HG03460 (cell line): ENCODE data around the gene HOXB3.

Experiments used
- ATAC-seq: cut with Tn5 transposase; IDR thresholded peaks from one replicate; pipeline ENCODE4 v1.9.1; 2021; ENCODE audit not compliant: unreplicated experiment

HOXB3 gene

DNA sequence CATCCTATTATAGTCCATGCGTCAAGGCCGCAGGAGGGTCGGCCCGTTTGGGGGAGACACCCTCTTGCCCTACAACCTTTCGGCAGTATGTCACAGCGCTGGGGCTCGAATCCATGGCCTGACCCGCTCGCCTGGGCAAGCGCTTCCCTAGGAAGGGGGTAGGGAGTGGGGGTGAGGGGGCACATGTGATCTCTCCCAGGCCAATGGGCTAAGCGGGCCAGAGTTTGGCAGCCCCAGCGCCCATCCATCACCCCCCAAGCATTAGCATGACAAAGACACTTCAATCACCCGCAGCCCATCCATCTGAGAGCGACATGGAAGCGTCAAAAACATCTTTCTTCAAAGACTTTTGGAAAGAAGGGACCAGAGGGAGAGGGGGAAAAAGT lies 59.2 kb downstream of the HOXB3 start, which contains the start of gene HOXB1:
HOXB1 (minus strand) TSS at position 125 of the 386 bp plus-strand sequence; CDS start at position 18, 107 bp downstream.
- no peak for ATAC-seq

DNA sequence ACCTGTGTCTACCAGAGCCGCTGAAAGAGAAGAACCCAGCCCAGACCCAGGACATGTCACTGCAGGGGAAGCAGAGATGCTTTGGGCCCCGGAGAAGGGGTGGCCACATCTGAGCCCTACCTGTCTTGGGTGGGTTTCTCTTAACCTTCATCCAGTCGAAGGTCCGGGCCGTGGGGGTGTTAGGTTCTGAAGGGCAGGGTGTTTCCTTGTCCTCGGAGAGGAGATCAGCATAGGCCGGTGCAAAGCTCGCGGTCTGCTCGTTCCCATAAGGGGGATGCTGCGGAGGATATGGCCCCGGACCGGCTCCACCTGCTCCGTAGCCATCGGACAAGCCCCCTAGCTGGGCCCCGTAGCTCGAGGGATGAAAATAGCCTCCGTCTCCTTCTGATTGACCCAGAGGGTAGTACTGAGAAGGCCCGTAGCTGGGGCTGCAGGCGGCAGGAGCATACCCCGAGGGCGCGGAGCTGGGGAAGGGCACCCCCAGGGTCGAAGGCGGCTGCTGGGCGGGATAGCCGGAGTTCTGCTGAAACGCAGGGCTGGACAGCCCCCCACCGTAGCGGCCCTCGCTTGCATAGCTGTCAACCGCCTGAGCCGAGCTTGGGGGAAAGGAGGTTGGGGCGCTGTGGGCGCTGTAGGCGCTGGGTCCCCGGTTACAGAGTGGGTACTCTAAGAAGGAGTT lies 59.7 kb downstream of the HOXB3 start:
- no peak for ATAC-seq

DNA sequence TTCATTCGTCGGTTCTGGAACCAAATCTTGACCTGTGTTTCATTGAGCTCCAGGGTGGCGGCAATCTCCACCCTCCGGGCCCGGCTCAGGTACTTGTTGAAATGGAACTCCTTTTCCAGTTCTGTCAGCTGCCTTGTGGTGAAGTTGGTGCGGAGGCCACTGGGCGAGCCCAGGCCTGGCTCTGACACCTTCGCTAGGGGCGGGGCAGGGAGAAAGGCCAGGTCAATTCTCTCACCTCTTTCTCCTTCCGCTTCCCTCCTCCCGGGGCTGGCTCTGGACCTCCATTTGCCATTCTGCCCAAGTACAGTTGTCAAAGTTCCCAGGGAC lies 60.4 kb downstream of the HOXB3 start:
- no peak for ATAC-seq

DNA sequence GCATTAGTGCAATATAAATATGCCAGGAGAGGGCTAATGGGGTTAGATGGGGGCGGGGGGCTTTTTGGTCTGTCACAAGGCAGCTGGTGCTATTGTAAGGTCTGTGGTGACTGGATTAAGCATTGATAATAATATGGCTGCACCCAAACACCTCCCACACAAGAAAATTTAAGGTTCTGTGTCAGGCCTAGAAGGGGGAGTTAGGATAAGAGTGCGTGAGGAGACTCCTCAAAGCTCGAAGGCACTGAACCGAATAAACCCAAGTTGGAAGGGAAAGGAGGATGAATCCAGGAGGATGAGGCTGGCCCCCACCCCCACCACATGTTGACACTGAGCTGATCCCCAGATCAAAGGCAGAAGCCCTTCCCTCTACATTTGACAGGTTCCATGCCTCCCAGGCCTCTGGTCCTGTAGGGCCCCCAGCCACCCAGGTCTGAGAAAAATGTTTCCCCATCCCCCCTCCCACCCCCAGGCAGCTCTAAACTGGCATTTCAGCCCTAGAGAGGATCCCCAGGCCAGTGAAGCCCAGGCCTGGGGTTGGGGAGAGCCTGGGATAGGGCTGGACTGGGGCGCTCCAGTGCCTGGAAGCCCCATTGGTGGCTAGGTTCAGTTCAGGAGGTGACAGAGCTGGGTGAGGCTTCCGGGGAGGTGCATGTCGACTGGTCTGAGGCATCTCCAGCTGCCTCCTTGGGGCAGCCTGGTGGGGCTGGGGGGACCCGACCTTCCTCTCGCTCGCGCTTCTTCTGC lies 60.9 kb downstream of the HOXB3 start:
- no peak for ATAC-seq

DNA sequence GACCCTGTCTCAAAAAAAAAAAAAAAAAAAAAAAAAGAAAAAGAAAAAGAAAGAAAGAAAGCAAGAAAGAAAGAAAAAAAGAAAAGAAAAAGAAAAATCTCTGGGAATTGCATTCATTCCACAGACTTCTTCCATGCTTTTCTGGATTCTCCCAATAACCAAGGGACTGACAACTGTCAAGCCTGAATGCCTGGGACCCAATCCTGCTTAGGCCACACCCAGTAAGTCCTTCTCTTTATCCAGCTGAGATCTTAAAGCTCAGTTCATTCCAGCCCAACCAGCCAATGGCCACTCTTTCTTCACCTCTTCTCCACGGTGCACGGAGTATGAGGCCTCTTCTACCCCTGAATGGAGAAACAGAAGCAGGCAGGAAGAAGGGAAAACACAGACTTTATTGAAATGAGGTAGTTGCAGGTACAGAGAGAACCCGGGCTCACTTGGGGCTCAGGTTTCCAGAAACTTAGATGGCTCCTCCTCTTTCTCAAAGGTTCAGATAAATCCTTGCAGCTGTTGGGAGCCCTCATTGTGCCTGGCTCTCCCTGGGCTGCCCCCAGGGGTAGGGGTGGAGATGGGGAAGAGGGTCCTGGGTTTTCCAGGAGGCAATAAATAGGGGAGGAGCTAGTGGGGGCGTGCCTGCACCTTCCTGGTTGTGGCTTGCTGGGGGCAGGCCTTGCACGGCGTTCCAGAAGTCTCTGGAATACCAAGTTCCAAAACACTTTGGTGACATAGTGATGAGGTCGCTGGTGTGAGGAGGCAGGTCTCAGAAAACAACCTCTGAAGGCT lies 61.7 kb downstream of the HOXB3 start:
- ATAC-seq: no peak

DNA sequence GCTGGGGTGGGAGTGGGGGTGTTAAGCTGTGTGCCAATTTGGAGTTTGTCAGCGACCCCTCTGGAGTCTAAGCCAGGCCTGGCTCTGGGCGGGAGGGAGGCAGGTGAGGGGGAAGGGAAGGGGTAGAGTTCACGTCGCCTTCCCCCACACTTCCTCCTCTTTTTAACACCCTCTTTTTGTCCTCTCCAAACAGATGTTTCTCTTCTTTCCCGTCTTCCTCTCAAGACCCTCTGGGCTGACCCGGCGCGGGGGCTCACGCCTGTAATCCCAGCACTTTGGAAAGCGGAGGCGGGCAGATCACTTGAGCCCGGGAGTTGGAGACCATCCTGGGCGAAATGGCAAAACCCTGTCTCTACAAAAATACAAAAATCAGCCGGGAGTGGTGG lies 62.5 kb downstream of the HOXB3 start:
- no peak for ATAC-seq

DNA sequence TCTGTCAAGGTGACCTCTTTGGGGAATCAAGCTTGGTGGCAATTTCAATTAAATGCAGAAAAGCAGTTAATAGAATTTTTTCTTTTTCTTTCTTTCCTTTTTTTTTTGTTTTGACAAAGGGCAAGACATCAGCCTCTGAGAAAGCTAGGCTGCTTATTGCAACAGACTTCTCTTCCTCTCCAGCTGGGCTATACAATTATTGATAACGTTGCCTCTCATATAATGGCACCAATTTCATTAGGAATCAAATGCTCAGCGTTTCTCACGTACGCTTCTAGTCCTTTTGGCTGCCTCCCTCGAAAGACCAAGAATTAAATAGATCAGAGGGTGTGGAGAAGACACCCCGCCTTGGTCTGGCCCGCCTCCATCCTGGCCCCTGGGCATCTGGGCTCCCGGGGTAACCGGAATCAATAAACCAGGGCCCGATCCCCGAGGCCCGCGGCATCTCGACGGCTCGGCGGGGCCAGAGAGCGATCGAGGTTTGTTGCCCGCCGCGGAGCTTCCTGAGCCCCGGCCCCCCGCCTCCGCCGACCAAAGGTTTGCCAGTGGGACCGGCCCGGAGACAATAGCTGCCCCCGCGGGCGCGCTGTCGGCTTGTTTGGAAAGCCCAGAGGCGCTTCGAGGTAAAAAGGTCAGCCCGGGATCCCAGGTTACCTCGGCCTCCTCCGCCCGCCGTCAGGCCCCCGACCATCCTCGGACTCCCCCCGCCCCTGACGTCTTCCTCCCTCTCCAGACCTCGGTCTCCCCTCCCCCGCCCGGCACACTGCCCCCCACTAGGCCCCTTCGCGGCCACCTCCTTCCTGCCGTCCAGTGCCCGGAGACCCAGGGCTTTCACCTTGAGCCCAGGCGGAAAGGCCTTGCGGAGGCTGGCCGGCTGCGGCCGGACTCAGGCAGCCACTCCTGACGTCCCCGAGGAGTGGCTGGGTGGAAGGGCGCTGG lies 63.2 kb downstream of the HOXB3 start:
- no peak for ATAC-seq

DNA sequence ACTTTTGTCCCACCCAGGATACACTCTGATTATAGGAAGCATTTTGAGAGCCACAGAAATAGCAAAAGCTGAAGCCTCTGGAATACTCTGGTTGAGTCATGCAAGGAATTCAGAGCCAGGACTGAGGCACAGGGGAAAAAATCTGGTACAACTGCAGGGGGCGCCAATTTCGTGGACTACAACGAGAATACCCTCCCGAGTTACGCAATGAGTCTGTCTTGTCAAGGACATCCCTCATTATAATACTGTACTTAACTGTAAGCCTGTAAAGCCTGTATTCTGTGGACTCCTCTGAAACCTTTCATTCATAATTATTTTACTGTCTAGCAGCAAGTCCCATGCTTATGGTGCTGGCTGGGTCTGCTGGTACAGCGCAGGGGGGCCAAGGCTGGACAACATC lies 67.0 kb downstream of the HOXB3 start:
- no peak for ATAC-seq

DNA sequence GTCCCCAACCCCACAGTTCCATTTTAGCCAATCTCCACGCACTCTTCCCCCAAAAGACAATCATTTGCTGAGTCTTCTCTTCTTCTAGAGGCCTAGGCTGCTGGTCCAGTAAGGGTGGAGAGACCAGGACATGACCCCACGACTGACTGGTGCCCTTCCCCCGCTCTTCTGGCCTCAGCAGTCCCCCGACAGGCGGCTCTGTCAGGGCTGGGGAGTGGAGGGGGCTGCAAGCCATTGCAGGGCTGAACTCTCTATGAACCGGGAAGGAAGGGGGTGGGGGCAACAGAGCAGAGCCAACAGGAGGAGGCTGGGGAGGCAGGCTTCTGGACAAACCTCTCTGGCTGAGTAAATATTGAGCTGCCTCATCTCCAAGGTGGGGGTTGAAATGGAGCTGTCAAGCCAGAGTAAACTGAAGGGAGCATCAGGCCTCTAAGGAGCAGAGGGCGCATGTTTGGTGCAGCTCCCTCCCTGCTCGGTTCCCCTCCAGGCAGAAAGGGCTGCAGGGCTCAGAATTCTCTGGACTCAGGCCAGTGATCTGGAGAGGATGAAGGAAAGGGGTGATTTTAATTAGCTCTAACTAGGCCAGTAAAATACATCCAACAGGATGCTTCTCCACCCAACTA lies 67.9 kb downstream of the HOXB3 start:
- no peak for ATAC-seq

DNA sequence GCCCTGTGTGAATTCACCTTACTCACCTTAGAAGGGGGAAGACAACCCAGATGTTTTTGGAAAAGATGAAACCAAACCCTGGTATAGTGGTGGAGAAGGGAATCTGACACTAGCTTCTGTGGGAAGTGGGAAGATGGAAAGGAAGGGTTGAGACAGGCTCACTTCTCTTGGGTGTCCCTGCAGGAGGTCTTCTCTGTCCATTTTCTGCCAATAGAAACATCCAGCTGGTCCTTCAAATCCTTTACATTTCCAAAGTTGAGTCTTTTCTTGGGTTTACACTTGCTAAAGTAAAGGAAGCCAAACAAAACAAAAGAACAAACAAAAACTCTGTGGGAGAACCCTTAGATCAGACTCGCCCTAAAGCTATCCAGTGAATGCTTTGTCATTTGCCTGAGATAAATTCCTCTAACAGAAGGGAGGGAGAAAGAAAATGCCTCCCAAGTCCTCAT lies 69.4 kb downstream of the HOXB3 start:
- ATAC-seq: no peak

DNA sequence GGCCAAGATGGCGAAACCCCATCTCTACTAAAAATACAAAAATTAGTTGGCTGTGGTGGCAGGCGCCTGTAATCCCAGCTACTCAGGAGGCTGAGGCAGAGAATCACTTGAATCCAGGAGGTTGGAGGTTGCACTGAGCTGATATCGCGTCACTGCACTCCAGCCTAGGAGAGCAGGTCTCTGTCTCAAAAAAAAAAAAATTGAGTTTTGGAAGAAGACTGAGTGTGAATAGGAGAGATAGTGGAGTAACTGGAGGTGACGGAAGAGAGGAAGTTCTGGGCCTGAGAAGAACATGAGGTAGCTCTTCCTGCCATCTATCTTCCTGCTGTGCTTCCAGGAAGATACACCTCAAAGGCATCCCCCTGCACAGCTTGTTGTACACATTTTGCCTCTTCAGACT lies 70.6 kb downstream of the HOXB3 start:
- ATAC-seq: no peak

DNA sequence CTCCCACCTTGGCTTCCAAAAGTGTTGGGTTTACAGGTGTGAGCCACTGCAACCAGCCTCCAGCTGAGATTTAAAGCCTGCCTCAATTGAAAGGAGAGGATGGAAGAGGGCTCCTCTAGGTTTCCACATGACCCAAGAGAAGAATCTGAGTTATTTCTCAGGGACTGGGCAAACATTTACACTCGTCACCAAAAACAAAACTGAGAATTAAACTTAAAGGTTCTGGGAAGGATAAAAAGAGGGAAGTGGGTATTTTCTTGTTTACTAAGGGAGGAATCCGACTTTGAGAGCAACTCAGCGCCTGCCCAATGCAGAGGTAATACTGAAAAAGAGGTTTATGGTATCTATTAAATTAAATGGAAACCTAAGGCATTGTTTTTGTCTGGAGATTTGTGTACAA lies 72.6 kb downstream of the HOXB3 start:
- ATAC-seq: no peak

DNA sequence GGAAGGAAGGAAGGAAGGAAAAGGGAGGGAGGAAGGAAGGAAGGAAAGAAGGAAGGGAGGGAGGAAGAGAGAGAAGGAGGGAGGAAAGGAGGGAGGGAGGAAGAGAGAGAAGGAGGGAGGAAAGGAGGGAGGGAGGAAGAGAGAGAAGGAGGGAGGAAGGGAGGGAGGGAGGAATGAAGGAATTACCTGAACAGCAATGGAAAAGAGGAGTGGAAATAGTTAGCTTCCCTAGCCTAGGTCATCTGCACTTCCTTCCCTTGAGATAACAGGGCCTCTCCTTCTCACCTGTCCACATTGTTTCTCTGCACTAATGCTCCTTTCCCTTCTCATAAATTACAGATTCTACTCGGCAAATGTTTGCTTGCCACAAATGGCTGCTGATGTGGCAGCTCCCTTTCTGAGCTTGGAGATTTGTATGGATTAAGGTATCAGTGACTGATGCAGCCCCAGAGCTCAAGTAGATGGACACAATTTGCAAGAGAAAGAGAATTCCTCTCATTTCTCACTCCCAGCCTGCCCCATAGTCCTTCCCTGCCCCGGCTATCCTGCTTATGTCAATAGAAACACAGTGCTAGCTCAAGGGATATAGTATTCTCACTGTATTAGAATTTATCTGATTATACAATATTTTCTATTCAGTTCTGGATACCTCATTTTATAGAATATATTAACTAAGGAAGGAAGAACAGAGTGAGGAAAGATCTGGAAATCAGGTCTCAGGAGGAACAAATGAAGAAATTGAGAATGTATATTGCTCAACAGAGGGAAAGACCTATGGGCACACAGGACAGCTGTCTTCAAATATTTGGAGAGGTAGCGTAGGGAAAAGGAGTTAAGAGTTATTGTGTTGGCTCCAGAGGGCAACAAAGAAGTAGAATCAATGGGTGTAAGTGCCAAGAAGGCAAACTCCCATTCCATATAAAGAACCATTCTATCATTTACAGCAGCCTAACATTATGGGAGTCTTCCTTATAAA lies 73.8 kb downstream of the HOXB3 start:
- ATAC-seq: no peak

DNA sequence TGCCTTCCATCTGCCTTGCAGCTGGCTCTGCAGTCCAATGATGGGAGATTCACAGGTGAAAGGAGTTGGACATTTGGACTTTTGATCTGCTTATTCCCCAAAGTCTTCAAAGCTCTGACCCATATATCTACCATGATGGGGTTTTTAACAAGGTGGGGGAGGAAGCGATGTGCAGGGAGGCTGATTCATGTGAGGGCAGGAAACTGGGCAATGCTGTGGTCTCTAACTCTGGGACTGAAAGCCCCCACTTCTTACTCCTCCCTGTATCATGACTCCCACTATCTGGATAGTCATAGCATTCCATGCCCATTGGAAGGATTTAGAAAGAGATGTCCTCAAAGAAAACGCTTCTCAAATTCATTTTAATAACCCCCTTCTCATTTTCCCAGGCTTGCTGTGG lies 75.6 kb downstream of the HOXB3 start:
- ATAC-seq: no peak

DNA sequence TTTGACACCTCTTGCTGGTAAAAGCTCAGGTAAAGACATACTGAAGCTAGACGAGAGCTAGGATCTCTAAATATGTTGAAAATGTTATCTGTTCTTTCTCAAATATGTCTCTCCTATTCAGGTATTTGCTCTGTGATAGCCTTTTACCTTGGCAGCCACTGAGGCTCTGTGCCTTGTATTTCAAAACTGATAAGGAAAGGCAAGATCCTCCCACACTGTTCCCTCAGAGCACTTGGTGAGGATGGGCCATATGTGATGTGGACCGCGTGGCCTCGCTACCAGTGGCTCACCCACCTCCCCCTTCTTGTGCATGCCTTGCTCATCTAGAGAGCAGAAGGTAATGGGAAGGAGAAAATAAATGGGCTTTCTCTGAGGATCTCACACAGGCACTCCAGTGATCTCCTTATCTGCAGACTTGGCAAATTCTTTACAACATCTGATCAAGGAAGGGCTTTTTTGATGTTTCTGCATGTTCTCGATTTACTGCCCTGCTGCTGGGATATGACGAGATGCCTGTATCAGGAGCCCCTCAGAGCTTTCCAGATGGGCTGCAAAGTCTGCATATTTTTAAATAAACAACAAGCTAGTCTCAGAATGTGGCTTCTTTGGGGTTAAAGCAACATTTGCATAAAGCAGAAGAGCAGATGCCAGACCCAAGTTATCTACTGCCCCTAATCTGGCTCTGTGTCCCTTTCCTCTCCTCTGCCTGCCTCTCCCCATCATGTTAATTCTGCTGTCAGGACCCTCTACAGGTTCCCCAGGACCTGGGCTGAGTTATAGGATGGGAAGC lies 76.2 kb downstream of the HOXB3 start:
- ATAC-seq: no peak

DNA sequence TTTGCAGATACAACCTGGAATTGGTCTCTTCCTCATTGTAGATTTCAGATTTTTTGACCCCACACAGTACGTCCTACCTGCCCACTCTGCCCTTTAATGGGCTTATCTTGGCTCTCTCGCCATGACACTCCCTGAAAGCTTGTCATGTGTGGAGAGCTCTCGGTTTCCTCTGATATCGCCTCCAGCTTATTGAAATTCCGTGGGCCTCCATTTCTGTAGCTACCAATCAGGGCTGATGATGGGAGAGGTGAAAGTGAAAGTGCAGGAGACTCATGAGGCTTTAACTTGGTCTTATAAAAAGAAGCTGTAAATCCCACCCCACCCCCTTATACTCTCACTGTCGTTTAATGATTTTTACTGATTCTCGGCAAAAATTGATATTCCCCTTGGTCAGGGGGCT lies 76.9 kb downstream of the HOXB3 start:
- no peak for ATAC-seq

DNA sequence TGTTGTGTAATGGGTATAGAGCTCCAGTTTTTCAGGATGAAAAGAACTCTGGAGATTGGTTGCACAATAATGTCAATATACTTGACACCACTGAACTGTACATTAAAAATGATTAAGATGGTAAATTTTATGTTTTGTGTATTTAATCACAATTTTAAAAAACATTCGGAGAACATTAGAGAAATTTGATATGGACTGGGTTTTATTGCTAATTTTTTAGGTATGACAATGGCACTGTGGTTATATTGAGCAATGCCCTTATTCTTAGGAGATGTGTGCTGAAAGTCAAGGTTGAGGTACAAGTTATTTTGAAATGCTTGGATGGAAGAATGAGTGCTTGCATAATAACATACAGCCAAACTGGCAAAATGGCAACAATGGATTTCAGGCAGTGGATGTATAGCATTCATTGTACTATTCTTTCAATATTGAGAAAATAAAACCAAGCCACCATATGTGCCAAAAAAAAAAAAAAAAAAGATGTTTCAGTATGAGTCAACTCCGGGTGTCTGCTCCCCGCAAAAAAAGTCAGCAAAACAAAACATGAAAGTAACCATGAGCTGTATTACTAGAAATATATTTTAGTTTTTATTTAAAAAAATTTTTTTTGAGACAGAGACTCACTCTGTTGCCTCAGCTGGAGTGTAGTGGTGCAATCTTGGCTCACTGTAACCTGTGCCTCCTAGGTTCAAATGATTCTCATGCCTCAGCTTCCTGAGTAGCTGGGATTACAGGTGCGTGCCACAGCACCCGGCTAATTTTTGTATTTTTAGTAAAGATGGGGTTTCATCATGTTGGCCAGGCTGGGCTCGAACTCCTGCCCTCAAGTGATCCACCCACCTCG lies 79.1 kb downstream of the HOXB3 start:
- ATAC-seq: peak; percentile 47

DNA sequence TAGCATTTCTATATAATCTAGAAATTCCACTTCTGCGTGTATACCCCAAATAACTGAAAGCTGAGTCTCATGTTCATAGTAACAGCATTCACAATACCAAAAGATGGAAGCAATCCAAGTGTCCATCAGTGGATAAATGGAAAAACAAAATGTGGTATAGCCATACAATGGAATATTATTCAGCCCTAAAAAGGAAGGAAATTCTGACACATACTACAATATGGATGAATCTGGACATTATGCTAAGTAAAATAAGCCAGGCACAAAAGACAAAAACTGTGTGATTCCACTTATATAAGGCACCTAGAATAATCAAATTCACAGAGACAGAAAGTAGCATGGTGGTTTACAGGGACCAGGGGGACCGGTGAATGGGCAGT lies 79.7 kb downstream of the HOXB3 start:
- no peak for ATAC-seq
